Epidermal melanocyte (primary cell): ENCODE measurements around the gene PDGFA.

ENCODE experiments used
- DNase-seq: peaks from one replicate; pipeline ENCODE4 v3.0.0; 2011; ENCODE audit warnings: low spot score; ENCODE audit not compliant: insufficient read length

The PDGFA gene

GRCh38 chr7:461453-462172, 58.0 kb downstream of the PDGFA start:
- DNase-seq, result no peak

GRCh38 chr7:461117-461452, 58.6 kb downstream of the PDGFA start:
- no peak for DNase-seq

- DNase-seq, result no peak
Observed at GRCh38 chr7:460374-461116, 59.1 kb downstream of the PDGFA start.

- no peak for DNase-seq
Observed at GRCh38 chr7:459584-460373, 59.9 kb downstream of the PDGFA start.

- DNase-seq, result no peak
Observed at GRCh38 chr7:458511-459245, 61.0 kb downstream of the PDGFA start.

- no peak for DNase-seq
Observed at GRCh38 chr7:457814-458510, 61.7 kb downstream of the PDGFA start.

GRCh38 chr7:455110-455928, 64.3 kb downstream of the PDGFA start:
- peak; percentile 82 for DNase-seq

GRCh38 chr7:454356-455109, 65.1 kb downstream of the PDGFA start:
- DNase-seq, result no peak

GRCh38 chr7:453597-454306, 65.9 kb downstream of the PDGFA start:
- DNase-seq, result no peak

- DNase-seq, result no peak
Observed at GRCh38 chr7:452791-453455, 66.7 kb downstream of the PDGFA start.

- peak; percentile 59 for DNase-seq
Observed at GRCh38 chr7:452226-452751, 67.4 kb downstream of the PDGFA start.

GRCh38 chr7:451255-452225, 68.1 kb downstream of the PDGFA start:
- no peak for DNase-seq

- DNase-seq, result no peak
Observed at GRCh38 chr7:450741-451140, 68.9 kb downstream of the PDGFA start.

GRCh38 chr7:450036-450435, 69.6 kb downstream of the PDGFA start:
- no peak for DNase-seq

GRCh38 chr7:449324-450019, 70.2 kb downstream of the PDGFA start:
- no peak for DNase-seq

GRCh38 chr7:447523-447922, 72.1 kb downstream of the PDGFA start:
- no peak for DNase-seq
